NT2/D1 (cell line): Measurements from ENCODE around the gene LHFPL6.

Source experiments
- SUZ12 ChIP-seq: IDR thresholded peaks from 2 replicates; pipeline ENCODE4 v1.6.1; 2011; ENCODE audit not compliant: insufficient read length, insufficient read depth; ENCODE audit errors: extremely low read depth
- YY1 ChIP-seq: IDR thresholded peaks from 2 replicates; pipeline ENCODE4 v1.6.1; 2011; ENCODE audit not compliant: insufficient read length, insufficient read depth
- ZNF274 ChIP-seq: IDR thresholded peaks from 2 replicates; pipeline ENCODE4 v1.6.1; 2011; ENCODE audit warnings: mild to moderate bottlenecking, low read depth, low read length

- no peak for TF ChIP-seq YY1
- TF ChIP-seq ZNF274, result no peak
- TF ChIP-seq SUZ12, result no peak
Observed at GRCh38 chr13:39375601-39376000, 227.4 kb downstream of the LHFPL6 start.
